Astrocyte of the cerebellum (primary cell): ENCODE data around the gene EYS.

Experiments used
- DNase-seq: peaks from one replicate; pipeline ENCODE4 v3.0.0-alpha.2; 2011; ENCODE audit warnings: low read depth
- H3K4me3 ChIP-seq: 2 replicates; pipeline ENCODE4 v1.5.1; 2011; ENCODE audit warnings: mild to moderate bottlenecking, low read depth, low read length, moderate library complexity
- in situ Hi-C: cut with HindIII; loops from 2 replicates; pipeline ENCODE4 v1.10.0; 2017; ENCODE audit warnings: low sequenced_read_pairs
- TF ChIP-seq, protein P1 (sequence below): IDR thresholded peaks from 2 replicates; pipeline ENCODE4 v1.5.1; 2012; ENCODE audit warnings: low read length, low read depth, moderate library complexity, mild to moderate bottlenecking; ENCODE audit errors: missing control alignments

EYS gene

DNA sequence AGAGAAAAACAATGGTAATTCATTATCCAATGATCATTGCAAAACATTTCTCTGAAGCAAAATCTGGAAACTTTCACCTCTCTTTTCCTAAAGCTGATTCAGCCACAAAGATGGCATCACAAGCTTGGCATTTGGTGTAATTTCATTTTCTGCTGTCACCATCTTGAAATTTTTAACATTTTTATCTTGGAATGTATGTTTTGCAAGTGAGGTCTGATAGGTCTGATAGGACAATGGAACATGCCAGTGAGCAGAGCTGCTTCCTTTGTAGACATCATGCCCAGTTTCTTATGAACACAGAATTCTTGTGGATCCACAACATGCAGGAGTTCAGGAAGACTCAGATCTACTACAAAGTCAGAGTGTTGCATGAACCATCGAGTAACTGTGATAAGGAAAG lies 969.6 kb downstream of the EYS start:
- TF ChIP-seq, protein P1, sequence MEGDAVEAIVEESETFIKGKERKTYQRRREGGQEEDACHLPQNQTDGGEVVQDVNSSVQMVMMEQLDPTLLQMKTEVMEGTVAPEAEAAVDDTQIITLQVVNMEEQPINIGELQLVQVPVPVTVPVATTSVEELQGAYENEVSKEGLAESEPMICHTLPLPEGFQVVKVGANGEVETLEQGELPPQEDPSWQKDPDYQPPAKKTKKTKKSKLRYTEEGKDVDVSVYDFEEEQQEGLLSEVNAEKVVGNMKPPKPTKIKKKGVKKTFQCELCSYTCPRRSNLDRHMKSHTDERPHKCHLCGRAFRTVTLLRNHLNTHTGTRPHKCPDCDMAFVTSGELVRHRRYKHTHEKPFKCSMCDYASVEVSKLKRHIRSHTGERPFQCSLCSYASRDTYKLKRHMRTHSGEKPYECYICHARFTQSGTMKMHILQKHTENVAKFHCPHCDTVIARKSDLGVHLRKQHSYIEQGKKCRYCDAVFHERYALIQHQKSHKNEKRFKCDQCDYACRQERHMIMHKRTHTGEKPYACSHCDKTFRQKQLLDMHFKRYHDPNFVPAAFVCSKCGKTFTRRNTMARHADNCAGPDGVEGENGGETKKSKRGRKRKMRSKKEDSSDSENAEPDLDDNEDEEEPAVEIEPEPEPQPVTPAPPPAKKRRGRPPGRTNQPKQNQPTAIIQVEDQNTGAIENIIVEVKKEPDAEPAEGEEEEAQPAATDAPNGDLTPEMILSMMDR, result no peak
- no peak overlapping the region for H3K4me3 ChIP-seq
- DNase-seq, result no peak
- in situ Hi-C loops, result no loop called here

DNA sequence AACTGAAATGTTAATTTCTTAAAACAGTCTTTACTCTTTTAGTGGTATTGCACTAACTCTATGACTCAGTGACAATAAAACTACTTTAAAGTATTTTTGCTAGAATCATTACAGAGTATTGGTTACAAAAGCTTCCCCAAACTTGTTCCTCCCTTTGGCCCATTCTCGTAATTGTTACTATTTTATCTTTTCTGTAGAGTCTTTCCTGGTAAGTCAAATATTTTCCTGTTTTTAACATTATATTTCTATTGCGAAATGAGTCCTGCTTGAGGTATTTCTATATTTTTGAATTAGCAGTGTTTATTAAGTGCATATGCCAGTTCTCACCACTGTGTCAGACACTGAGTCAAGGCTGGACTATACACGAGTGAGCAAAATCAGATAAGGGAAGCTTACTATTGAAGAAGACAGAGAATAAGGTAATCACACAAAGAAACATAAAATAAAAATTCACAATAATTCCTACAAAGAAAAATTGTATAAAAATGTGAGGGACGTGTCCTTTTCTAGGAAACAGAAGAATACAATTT lies 970.5 kb downstream of the EYS start:
- TF ChIP-seq, protein P1, result no peak
- no peak overlapping the region for H3K4me3 ChIP-seq

DNA sequence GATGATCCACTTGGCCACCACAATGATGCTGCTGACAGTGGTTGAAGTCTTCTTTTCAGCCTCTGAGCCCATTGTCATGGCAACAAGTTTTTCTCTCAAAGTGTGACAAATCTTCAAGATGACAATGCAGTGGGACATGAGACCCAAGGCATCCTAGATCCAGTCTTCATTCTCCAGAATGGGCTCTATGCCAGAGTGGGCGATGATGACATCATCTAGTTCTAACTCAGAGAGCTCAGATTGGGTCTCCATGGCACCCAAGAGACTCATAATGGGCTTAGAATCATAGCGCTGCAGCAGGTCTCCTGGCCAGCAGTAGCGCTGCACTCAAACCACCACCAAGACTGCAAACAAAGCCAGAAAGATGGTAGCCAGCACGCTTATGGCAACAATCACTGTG lies 973.6 kb downstream of the EYS start:
- no peak for DNase-seq
- no peak overlapping the region for H3K4me3 ChIP-seq
- in situ Hi-C loops, result no loop called here
- TF ChIP-seq, protein P1, result no peak

More for the DNA sequence above, 970.5 kb downstream of the EYS start:
- no peak for DNase-seq
- in situ Hi-C loops, result no loop called here

DNA sequence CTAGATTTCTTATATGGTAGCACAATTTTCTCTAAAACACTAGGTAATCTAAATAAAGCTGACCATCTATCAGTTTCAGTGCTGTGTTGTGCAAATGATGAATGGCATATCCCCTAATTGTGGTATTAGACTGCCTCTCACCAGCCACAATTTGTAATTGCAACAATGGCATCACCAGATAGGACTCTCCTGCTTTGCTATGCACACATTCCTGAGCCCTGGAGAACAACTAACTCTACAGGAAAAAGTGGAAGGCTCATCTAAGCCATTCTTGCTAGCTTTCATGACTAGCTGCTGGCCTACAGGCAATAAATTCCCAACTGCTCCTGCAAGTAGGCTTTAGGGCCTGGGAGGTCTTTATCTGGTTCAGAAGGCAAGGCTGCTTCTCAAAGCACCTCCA lies 974.1 kb downstream of the EYS start:
- TF ChIP-seq, protein P1, result no peak
- no peak overlapping the region for H3K4me3 ChIP-seq
- in situ Hi-C loops, result no loop called here
- no peak for DNase-seq

DNA sequence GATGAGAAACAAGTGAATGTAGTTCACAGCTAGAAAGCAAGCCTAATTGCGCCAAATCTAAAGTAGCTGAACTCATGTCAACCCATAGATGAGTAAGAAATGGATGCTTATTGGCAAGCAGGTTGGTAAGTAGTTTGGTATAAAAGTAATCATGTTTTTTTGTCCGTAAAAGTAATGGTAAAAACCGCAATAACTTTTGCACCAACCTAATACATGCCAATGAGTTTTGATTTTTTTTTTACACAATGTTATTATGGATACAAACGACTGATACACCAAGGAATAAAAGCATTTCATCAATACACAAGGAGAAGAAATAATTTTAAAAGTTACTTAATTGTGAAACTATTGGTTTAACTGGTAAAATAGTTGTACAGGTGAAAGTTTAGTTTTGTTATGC lies 977.5 kb downstream of the EYS start:
- TF ChIP-seq, protein P1, result no peak
- in situ Hi-C loops, result no loop called here
- no peak for DNase-seq
- H3K4me3 ChIP-seq, result no peak overlapping the region

DNA sequence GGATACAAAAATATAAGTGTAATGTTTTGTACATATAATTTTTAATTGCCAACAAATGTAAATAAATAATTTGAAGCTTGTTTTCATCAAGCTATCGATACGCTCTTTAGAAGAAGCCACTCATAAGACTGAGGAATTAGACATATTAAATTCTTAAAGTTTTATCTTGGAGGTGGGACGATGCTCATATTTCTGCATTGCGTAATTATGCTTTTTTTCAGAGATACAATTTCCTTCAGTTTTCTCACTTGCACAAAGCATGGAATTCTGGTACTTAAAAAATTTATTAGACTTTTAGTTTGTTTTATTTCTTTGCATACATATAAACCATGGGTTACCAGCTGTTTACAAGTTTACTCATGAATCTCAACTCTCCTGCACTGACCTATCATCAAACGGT lies 980.0 kb downstream of the EYS start:
- DNase-seq, result no peak
- no peak overlapping the region for H3K4me3 ChIP-seq
- in situ Hi-C loops, result no loop called here
- TF ChIP-seq, protein P1, result no peak

DNA sequence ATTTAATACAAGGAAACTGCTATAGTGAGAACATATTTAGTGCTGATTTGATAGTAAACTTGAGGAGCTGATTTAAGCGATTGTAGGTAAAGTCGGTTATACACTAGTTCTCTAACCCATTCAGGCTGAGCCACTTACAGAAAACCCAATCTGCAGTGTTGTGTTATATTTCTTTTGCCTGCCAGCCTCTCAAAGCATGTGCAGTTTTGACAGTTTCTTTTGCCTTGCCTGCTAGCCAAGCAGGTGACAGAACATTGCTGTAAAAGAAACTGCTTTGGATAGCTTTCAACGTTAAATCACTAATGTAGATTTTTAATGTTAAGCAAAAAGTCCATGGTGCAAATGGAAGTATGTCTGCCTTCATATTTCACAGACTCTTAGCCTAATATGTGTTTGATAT lies 982.9 kb downstream of the EYS start:
- H3K4me3 ChIP-seq, result no peak overlapping the region
- in situ Hi-C loops, result no loop called here
- DNase-seq, result no peak
- TF ChIP-seq, protein P1, result no peak
